ENCODE results near the gene DOHH.

DOHH gene

GRCh38 chr19:3464587-3465235 is 35.8 kb downstream of the DOHH start:
- peak overlapping the region; percentile 94 to 98 for H3K27ac ChIP-seq
- intact Hi-C loops (cut with DNase I; ENCODE audit: low total_unique reads): loop anchor here (5.0 to 10.0 kb wide), 2 partner anchors 32 to 140 kb away; partner anchors contain the start of gene TBXA2R
- no peaks in the 10 kb centered on the region for H3K27me3 ChIP-seq
- H3K36me3 ChIP-seq: peaks cover 19 to 38% (median 20%) of the 10 kb centered on the region in 3 donors
- H3K4me1 ChIP-seq: peaks cover 5 to 91% (median 77%) of the 10 kb centered on the region in 4 donors
- no peak overlapping the region for H3K4me3 ChIP-seq
- no peaks in the 10 kb centered on the region for H3K9me3 ChIP-seq
- TF ChIP-seq CTCF (IDR thresholded peaks at IDR 0.05): no peak
- DNase-seq: no peak

- intact Hi-C loops (cut with DNase I; ENCODE audit: low total_unique reads): loop anchor here (10.0 kb wide), 1 partner anchor 141 kb away; the partner anchor contains the start of gene TBXA2R
- H3K36me3 ChIP-seq: peaks cover 19 to 38% (median 20%) of the 10 kb centered on the region in 3 donors
- H3K4me1 ChIP-seq: peaks cover 5 to 91% (median 79%) of the 10 kb centered on the region in 4 donors
- H3K27ac ChIP-seq: peak overlapping the region; percentile 94 to 98
- DNase-seq: no peak
- no peak for TF ChIP-seq CTCF (IDR thresholded peaks at IDR 0.05)
- no peaks in the 10 kb centered on the region for H3K9me3 ChIP-seq
- no peaks in the 10 kb centered on the region for H3K27me3 ChIP-seq
- H3K4me3 ChIP-seq: no peak overlapping the region
Measured at GRCh38 chr19:3463714-3464586, 36.5 kb downstream of the DOHH start.

- DNase-seq: no peak
- Histone ChIP-seq H3K4me1 (peaks cover 9 to 91% (median 82%) of the 10 kb centered on the region in 4 donors), H3K9me3 (no peaks in the 10 kb centered on the region), H3K36me3 (peaks cover 19 to 38% (median 20%) of the 10 kb centered on the region in 3 donors), H3K4me3 (no peak overlapping the region), H3K27ac (peak overlapping the region; percentile 94 to 98), H3K27me3 (no peaks in the 10 kb centered on the region)
- intact Hi-C loops (cut with DNase I; ENCODE audit: low total_unique reads): loop anchor here (10.0 kb wide), 1 partner anchor 142 kb away; the partner anchor contains the start of gene TBXA2R
- TF ChIP-seq CTCF (IDR thresholded peaks at IDR 0.05): no peak
Measured at GRCh38 chr19:3462991-3463713, 37.3 kb downstream of the DOHH start.

GRCh38 chr19:3459965-3460582 is 40.4 kb downstream of the DOHH start:
- intact Hi-C loops (cut with DNase I; ENCODE audit: low total_unique reads): loop anchor here (10.0 kb wide), 1 partner anchor 145 kb away; the partner anchor contains the start of gene TBXA2R
- Histone ChIP-seq H3K9me3 (no peaks in the 10 kb centered on the region), H3K4me1 (peaks cover 9 to 77% (median 71%) of the 10 kb centered on the region in 4 donors), H3K27ac (peak overlapping the region; percentile 94 to 98), H3K4me3 (peak overlapping the region in 1 of 2 donors; percentile 16), H3K36me3 (peaks cover 30 to 61% (median 41%) of the 10 kb centered on the region in 3 donors), H3K27me3 (no peaks in the 10 kb centered on the region)
- DNase-seq: no peak
- no peak for TF ChIP-seq CTCF (IDR thresholded peaks at IDR 0.05)

Data from tibial artery (tissue), 4 donors.